Measurements from ENCODE around the gene IQGAP3. TPM values are rescaled to one million over a fixed set of nuclear protein-coding genes. Genes with fewer than 3 reads are reported as not detected.

The IQGAP3 gene
- total RNA-seq, 1 experiment from 2014 or later: 48.3 TPM

- no peak for DNase-seq (ENCODE audit: unreplicated experiment)
- BruUV-seq (replicated peaks): no TSS peak
- CTCF ChIA-PET: interaction anchor here (0.6 to 2.1 kb wide), 6 partner anchors 14 to 106 kb away, joined by 3 to 11 read pairs (median 3); no protein-coding TSS in a partner anchor
Observed at GRCh38 chr1:156552518-156552917, 19.8 kb downstream of the IQGAP3 start.

DNA sequence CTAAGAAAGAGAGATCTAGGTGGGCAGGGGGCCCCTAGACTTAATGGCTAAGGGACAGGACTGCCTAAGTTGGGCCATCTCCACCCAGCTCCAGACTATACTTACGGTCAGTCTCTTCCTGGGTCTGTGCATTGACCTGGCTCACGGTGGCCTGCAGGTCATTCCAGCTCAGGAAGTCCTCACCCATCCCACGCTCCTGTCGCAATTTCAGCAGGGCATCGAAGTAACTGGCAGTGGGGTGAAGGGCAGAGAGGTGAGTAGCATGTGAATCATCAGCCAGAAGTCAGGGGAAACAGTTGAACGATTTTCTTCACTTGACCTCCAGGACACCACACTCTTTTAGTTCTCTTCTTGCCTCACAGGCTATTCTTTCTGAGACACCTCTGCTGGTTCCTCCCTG, 20.5 kb downstream of the IQGAP3 start:
- peak overlapping the region; percentile 24 for H3K27ac Mint-ChIP-seq (ENCODE audit: low read depth, unreplicated experiment)
- TF ChIP-seq CTCF (IDR thresholded peaks at IDR 0.05; ENCODE audit: unreplicated experiment): no peak
- no TSS peak for BruUV-seq (replicated peaks)

More at GRCh38 chr1:156552518-156552917, 19.8 kb downstream of the IQGAP3 start:
- intact Hi-C loops (cut with micrococcal nuclease): loop anchor here (2.0 kb wide), 1 partner anchor 52 kb away; the partner anchor contains the start of gene MEF2D
- POLR2A ChIA-PET: interaction anchor here (0.6 to 1.5 kb wide), 7 partner anchors 11 to 434 kb away, joined by 3 to 8 read pairs (median 4); partner anchors contain the start of gene IQGAP3
- no peak for TF ChIP-seq CTCF (IDR thresholded peaks at IDR 0.05; ENCODE audit: unreplicated experiment)
- Mint-ChIP-seq H3K36me3 (ENCODE audit: insufficient read depth, unreplicated experiment) (peaks cover 30% of the 10 kb centered on the region), H3K27ac (ENCODE audit: low read depth, unreplicated experiment) (peak overlapping the region; percentile 24), H3K4me3 (ENCODE audit: unreplicated experiment) (no peak overlapping the region), H3K4me1 (ENCODE audit: insufficient read depth, unreplicated experiment) (peaks cover 17% of the 10 kb centered on the region), H3K9me3 (ENCODE audit: unreplicated experiment) (no peaks in the 10 kb centered on the region), H3K27me3 (ENCODE audit: insufficient read depth, unreplicated experiment) (no peaks in the 10 kb centered on the region)

GRCh38 chr1:156551066-156551643, 21.2 kb downstream of the IQGAP3 start:
- POLR2A ChIA-PET: interaction anchor here (1.0 to 1.5 kb wide), 6 partner anchors 12 to 50 kb away, joined by 3 to 8 read pairs (median 4); partner anchors contain the start of gene IQGAP3
- Mint-ChIP-seq H3K4me1 (ENCODE audit: insufficient read depth, unreplicated experiment) (peaks cover 17% of the 10 kb centered on the region), H3K4me3 (ENCODE audit: unreplicated experiment) (no peak overlapping the region), H3K27me3 (ENCODE audit: insufficient read depth, unreplicated experiment) (no peaks in the 10 kb centered on the region), H3K27ac (ENCODE audit: low read depth, unreplicated experiment) (no peak overlapping the region), H3K36me3 (ENCODE audit: insufficient read depth, unreplicated experiment) (peaks cover 34% of the 10 kb centered on the region), H3K9me3 (ENCODE audit: unreplicated experiment) (no peaks in the 10 kb centered on the region)
- CTCF ChIA-PET: interaction anchor here (0.5 to 2.1 kb wide), 5 partner anchors 65 to 197 kb away, joined by 3 to 11 read pairs (median 3); no protein-coding TSS in a partner anchor
- no peak for TF ChIP-seq CTCF (IDR thresholded peaks at IDR 0.05; ENCODE audit: unreplicated experiment)
- no peak for DNase-seq (ENCODE audit: unreplicated experiment)
- intact Hi-C loops (cut with micrococcal nuclease): no loop called here
- no TSS peak for BruUV-seq (replicated peaks)

More for the DNA sequence above, 20.5 kb downstream of the IQGAP3 start:
- Mint-ChIP-seq H3K9me3 (ENCODE audit: unreplicated experiment) (no peaks in the 10 kb centered on the region), H3K4me1 (ENCODE audit: insufficient read depth, unreplicated experiment) (peaks cover 17% of the 10 kb centered on the region), H3K4me3 (ENCODE audit: unreplicated experiment) (no peak overlapping the region), H3K36me3 (ENCODE audit: insufficient read depth, unreplicated experiment) (peaks cover 32% of the 10 kb centered on the region), H3K27me3 (ENCODE audit: insufficient read depth, unreplicated experiment) (no peaks in the 10 kb centered on the region)
- DNase-seq (ENCODE audit: unreplicated experiment): peak; percentile 96
- POLR2A ChIA-PET: interaction anchor here (1.0 to 1.5 kb wide), 6 partner anchors 12 to 51 kb away, joined by 3 to 8 read pairs (median 4); partner anchors contain the start of gene IQGAP3
- intact Hi-C loops (cut with micrococcal nuclease): loop anchor here (2.0 kb wide), 1 partner anchor 51 kb away; the partner anchor contains the start of gene MEF2D
- CTCF ChIA-PET: interaction anchor here (0.5 to 2.1 kb wide), 7 partner anchors 14 to 191 kb away, joined by 3 to 11 read pairs (median 3); no protein-coding TSS in a partner anchor

DNA sequence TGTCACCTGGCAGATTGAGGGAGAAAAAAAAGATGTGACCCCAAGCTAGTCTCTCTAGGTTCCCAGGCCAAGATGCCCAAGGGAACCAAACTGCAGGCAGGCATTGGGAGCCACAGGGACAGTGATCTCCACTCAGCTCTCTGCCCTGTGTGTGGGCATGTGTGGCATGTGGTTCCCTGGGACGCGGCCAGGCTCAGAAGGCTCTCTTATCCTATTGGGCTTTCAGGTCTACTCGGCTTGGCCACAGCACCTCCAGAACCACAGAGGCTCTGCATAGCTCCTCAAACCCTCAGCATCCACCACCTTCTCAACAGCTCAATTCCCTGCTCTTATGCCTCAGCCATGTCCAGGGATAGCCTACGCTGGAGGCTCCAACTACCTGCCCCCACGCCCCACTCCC, 22.0 kb downstream of the IQGAP3 start:
- POLR2A ChIA-PET: no interaction called here
- Mint-ChIP-seq H3K9me3 (ENCODE audit: unreplicated experiment) (no peaks in the 10 kb centered on the region), H3K4me1 (ENCODE audit: insufficient read depth, unreplicated experiment) (peaks cover 17% of the 10 kb centered on the region), H3K27me3 (ENCODE audit: insufficient read depth, unreplicated experiment) (no peaks in the 10 kb centered on the region), H3K27ac (ENCODE audit: low read depth, unreplicated experiment) (no peak overlapping the region), H3K36me3 (ENCODE audit: insufficient read depth, unreplicated experiment) (peaks cover 34% of the 10 kb centered on the region), H3K4me3 (ENCODE audit: unreplicated experiment) (no peak overlapping the region)
- BruUV-seq (replicated peaks): no TSS peak
- no peak for DNase-seq (ENCODE audit: unreplicated experiment)
- TF ChIP-seq CTCF (IDR thresholded peaks at IDR 0.05; ENCODE audit: unreplicated experiment): no peak
- CTCF ChIA-PET: interaction anchor here (0.5 to 1.4 kb wide), 8 partner anchors 14 to 196 kb away, joined by 3 to 4 read pairs (median 3); no protein-coding TSS in a partner anchor
- intact Hi-C loops (cut with micrococcal nuclease): no loop called here

Measured in MCF 10A (cell line).